ENCODE results near the gene IQSEC3. TPM values are rescaled to one million over a fixed set of nuclear protein-coding genes. Genes with fewer than 3 reads are reported as not detected.
"Not testable (repeated sequence)": the region's sequence is repeated elsewhere in the genome, so short reads cannot be mapped to it uniquely, and the experiment has no call there.

Gene IQSEC3
- total and polyA plus RNA-seq, 10 of the 15 experiments (the other 5 are each of a cell fraction or from before 2014, with no cell fraction given): not detected

DNA sequence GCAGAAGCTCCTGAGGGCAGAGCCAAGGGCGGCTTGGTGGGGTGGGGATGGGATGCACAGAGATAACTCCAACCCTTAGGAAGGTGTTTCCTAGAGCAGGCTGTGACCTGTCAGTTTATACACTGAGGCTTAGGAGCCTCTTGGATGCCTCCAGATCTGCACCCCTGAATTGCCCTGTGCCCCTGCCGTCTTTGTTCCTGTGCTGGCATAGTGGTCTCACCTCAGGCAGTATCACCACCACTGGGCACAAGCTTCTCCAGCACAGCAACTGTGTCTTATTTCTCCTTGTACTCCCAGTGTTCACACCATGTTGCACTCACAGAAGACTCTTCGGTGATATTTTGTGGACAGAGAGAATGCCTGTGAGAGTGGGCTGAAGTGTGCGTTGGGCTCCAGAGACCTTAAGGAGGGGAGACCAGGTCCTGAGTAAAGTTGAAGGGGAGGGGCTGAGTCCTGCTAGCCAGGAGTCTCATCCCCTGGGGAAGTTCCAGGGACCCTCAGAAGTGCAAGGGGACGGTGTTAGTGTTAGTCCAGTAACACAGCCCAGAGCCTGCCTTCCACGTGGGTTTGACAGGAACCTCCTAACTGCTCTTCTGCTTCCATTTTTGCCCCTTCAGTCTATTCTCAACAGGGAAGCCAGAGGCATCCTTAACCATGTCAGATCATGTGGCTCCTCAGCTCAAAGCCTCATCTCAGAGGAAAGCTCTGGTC, 26.9 kb upstream of the IQSEC3 start:
- BruUV-seq (replicated peaks); H3K36me3 ChIP-seq (ENCODE audit: control insufficient read depth in 2 of 2, insufficient read depth in 2 of 2, low read length in 1 of 2); ATAC-seq; H3K79me2 ChIP-seq (ENCODE audit: control insufficient read depth, insufficient read depth, low read length); DNase-seq (ENCODE audit: low read depth, low spot score); FAIRE-seq; POLR2A ChIA-PET; intact Hi-C loops (cut with micrococcal nuclease; ENCODE audit: unreplicated experiment); H3K27me3 ChIP-seq (replicated peaks in 1 of 2; ENCODE audit: control insufficient read depth in 2 of 2, insufficient read depth in 2 of 2, low read length in 1 of 2); H2AFZ ChIP-seq (ENCODE audit: control insufficient read depth, low read depth, low read length); H4K20me1 ChIP-seq (ENCODE audit: control insufficient read depth, insufficient read depth); in situ Hi-C loops (cut with MboI); RAD21 ChIA-PET (ENCODE audit: unreplicated experiment); H3K4me3 ChIP-seq; H3K4me1 ChIP-seq (ENCODE audit: control insufficient read depth, insufficient read depth, low read length); H3K9me3 ChIP-seq (replicated peaks; ENCODE audit: control insufficient read depth, insufficient read depth, low read length); H3K4me2 ChIP-seq (ENCODE audit: control insufficient read depth, insufficient read depth); CTCF ChIA-PET; SMC1A ChIA-PET (ENCODE audit: uncharacterized antibody, unreplicated experiment); H3K9ac ChIP-seq (ENCODE audit: control insufficient read depth, insufficient read depth, low read length); H3K27ac ChIP-seq (ENCODE audit: control insufficient read depth, insufficient read depth): not testable (repeated sequence)
- 16% methylated on average over 4 of the region's 6 CpGs for WGBS (ENCODE audit: insufficient coverage, insufficient replicate concordance, low lambda C conversion rate, missing lambda C conversion rate)

DNA sequence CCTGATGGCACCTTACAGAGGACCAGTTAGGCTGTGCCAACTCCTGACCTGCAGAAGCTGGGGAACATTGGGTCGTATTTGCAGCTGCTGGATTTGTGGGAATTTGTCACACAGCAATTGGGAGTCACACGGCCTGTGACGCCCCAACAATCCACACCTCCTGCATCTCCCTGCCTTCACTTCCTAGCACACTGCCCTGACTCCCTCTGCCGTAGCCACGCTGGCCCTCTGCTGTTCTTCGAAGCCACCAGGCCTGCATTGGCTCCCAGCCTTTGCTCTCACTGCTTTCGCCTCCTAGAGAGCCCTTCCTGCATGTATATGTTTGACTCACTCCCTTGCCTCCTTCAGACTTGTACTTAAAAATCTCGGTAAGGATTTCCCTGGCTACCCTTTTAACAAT, 22.2 kb upstream of the IQSEC3 start:
- POLR2A ChIA-PET; in situ Hi-C loops (cut with MboI); RAD21 ChIA-PET (ENCODE audit: unreplicated experiment); BruUV-seq (replicated peaks); H2AFZ ChIP-seq (ENCODE audit: control insufficient read depth, low read depth, low read length); ATAC-seq; H3K27ac ChIP-seq (ENCODE audit: control insufficient read depth, insufficient read depth); H3K9me3 ChIP-seq (replicated peaks; ENCODE audit: control insufficient read depth, insufficient read depth, low read length); H3K9ac ChIP-seq (ENCODE audit: control insufficient read depth, insufficient read depth, low read length); H3K27me3 ChIP-seq (replicated peaks in 1 of 2; ENCODE audit: control insufficient read depth in 2 of 2, insufficient read depth in 2 of 2, low read length in 1 of 2); SMC1A ChIA-PET (ENCODE audit: uncharacterized antibody, unreplicated experiment); H4K20me1 ChIP-seq (ENCODE audit: control insufficient read depth, insufficient read depth); H3K79me2 ChIP-seq (ENCODE audit: control insufficient read depth, insufficient read depth, low read length); H3K4me3 ChIP-seq; intact Hi-C loops (cut with micrococcal nuclease; ENCODE audit: unreplicated experiment); DNase-seq (ENCODE audit: low read depth, low spot score); H3K36me3 ChIP-seq (ENCODE audit: control insufficient read depth in 2 of 2, insufficient read depth in 2 of 2, low read length in 1 of 2); H3K4me1 ChIP-seq (ENCODE audit: control insufficient read depth, insufficient read depth, low read length); FAIRE-seq; H3K4me2 ChIP-seq (ENCODE audit: control insufficient read depth, insufficient read depth); CTCF ChIA-PET: not testable (repeated sequence)
- 0% methylated on average over 5 of the region's 8 CpGs for WGBS (ENCODE audit: insufficient coverage, insufficient replicate concordance, low lambda C conversion rate, missing lambda C conversion rate)

DNA sequence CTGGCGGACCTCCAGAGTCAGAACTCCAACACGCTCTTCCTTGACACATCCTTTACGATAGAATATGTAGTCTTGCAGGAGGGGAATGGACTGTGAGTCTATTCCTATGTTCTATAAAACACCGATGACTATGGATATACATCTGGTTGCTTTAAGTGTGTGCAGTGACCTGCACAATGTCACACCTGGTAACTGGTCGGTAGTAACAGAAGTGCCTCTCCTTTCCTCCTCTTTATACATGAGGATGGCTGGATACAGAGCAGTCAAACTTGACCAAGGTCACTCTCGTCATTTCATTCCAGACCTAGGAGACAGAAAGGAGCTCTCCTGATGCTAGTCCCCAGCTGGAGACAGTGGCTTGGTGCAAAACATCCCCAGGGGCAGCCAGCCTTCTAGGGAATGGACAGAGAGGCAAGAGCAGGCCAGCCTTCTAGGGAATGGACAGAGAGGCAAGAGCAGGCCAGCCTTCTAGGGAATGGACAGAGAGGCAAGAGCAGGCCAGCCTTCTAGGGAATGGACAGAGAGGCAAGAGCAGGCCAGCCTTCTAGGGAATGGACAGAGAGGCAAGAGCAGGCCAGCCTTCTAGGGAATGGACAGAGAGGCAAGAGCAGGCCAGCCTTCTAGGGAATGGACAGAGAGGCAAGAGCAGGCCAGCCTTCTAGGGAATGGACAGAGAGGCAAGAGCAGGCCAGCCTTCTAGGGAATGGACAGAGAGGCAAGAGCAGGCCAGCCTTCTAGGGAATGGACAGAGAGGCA, 21.2 kb upstream of the IQSEC3 start:
- H4K20me1 ChIP-seq (ENCODE audit: control insufficient read depth, insufficient read depth); DNase-seq (ENCODE audit: low read depth, low spot score); H3K27ac ChIP-seq (ENCODE audit: control insufficient read depth, insufficient read depth); H3K9ac ChIP-seq (ENCODE audit: control insufficient read depth, insufficient read depth, low read length); H3K79me2 ChIP-seq (ENCODE audit: control insufficient read depth, insufficient read depth, low read length); POLR2A ChIA-PET; H3K36me3 ChIP-seq (ENCODE audit: control insufficient read depth in 2 of 2, insufficient read depth in 2 of 2, low read length in 1 of 2); H3K4me2 ChIP-seq (ENCODE audit: control insufficient read depth, insufficient read depth); H3K4me3 ChIP-seq; H3K9me3 ChIP-seq (replicated peaks; ENCODE audit: control insufficient read depth, insufficient read depth, low read length); SMC1A ChIA-PET (ENCODE audit: uncharacterized antibody, unreplicated experiment); BruUV-seq (replicated peaks); RAD21 ChIA-PET (ENCODE audit: unreplicated experiment); H3K4me1 ChIP-seq (ENCODE audit: control insufficient read depth, insufficient read depth, low read length); in situ Hi-C loops (cut with MboI); CTCF ChIA-PET; H2AFZ ChIP-seq (ENCODE audit: control insufficient read depth, low read depth, low read length); H3K27me3 ChIP-seq (replicated peaks in 1 of 2; ENCODE audit: control insufficient read depth in 2 of 2, insufficient read depth in 2 of 2, low read length in 1 of 2); ATAC-seq; intact Hi-C loops (cut with micrococcal nuclease; ENCODE audit: unreplicated experiment); FAIRE-seq: not testable (repeated sequence)
- WGBS (ENCODE audit: insufficient coverage, insufficient replicate concordance, low lambda C conversion rate, missing lambda C conversion rate): 27% methylated on average over 6 of the region's 6 CpGs

DNA sequence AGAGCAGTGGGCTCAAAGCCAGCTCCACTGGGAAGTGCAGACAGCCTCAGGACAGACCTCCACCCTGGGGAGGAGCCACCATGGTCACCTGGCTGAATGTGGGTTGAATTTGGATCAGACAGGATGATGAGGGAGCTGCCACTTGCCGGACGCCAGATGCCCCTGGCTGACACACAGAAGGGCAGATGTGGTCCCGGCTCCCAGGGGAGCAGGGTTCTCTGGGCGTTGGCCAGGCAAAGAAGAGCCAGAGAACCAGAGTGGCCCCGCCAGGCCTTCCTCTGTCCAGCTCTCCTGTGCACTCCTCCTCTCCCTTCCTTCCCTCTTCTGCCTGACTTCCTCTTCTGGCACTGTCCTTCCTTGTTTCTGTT, 20.6 kb upstream of the IQSEC3 start:
- in situ Hi-C loops (cut with MboI): not testable (repeated sequence)

More for the DNA sequence above, 20.6 kb upstream of the IQSEC3 start:
- H3K27me3 ChIP-seq (replicated peaks in 1 of 2; ENCODE audit: control insufficient read depth in 2 of 2, insufficient read depth in 2 of 2, low read length in 1 of 2); H2AFZ ChIP-seq (ENCODE audit: control insufficient read depth, low read depth, low read length); BruUV-seq (replicated peaks); H3K4me1 ChIP-seq (ENCODE audit: control insufficient read depth, insufficient read depth, low read length); H3K4me2 ChIP-seq (ENCODE audit: control insufficient read depth, insufficient read depth); H3K79me2 ChIP-seq (ENCODE audit: control insufficient read depth, insufficient read depth, low read length); DNase-seq (ENCODE audit: low read depth, low spot score); ATAC-seq; H3K27ac ChIP-seq (ENCODE audit: control insufficient read depth, insufficient read depth); H3K9ac ChIP-seq (ENCODE audit: control insufficient read depth, insufficient read depth, low read length); RAD21 ChIA-PET (ENCODE audit: unreplicated experiment); CTCF ChIA-PET; POLR2A ChIA-PET; FAIRE-seq; intact Hi-C loops (cut with micrococcal nuclease; ENCODE audit: unreplicated experiment); H3K4me3 ChIP-seq; H3K36me3 ChIP-seq (ENCODE audit: control insufficient read depth in 2 of 2, insufficient read depth in 2 of 2, low read length in 1 of 2); SMC1A ChIA-PET (ENCODE audit: uncharacterized antibody, unreplicated experiment); H3K9me3 ChIP-seq (replicated peaks; ENCODE audit: control insufficient read depth, insufficient read depth, low read length); H4K20me1 ChIP-seq (ENCODE audit: control insufficient read depth, insufficient read depth): not testable (repeated sequence)
- WGBS (ENCODE audit: insufficient coverage, insufficient replicate concordance, low lambda C conversion rate, missing lambda C conversion rate): 25% methylated on average over 4 of the region's 5 CpGs
